ENCODE measurements around the gene RNF223. TPM values are rescaled to one million over a fixed set of nuclear protein-coding genes. Genes with fewer than 3 reads are reported as not detected.
A peak's percentile ranks its signal among the peaks of the same experiment; 100 is the strongest.

RNF223 gene
- total and polyA plus RNA-seq, 2 of the 13 experiments (the other 11 are each of a cell fraction or from before 2014, with no cell fraction given) = 0.03 TPM; not detected in 1

GRCh38 chr1:1115786-1116700 lies 41.9 kb upstream of the RNF223 start, which contains the start of gene C1orf159 (continued):
- TF ChIP-seq, protein P1, sequence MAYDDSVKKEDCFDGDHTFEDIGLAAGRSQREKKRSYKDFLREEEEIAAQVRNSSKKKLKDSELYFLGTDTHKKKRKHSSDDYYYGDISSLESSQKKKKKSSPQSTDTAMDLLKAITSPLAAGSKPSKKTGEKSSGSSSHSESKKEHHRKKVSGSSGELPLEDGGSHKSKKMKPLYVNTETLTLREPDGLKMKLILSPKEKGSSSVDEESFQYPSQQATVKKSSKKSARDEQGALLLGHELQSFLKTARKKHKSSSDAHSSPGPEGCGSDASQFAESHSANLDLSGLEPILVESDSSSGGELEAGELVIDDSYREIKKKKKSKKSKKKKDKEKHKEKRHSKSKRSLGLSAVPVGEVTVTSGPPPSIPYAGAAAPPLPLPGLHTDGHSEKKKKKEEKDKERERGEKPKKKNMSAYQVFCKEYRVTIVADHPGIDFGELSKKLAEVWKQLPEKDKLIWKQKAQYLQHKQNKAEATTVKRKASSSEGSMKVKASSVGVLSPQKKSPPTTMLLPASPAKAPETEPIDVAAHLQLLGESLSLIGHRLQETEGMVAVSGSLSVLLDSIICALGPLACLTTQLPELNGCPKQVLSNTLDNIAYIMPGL (CRISPR knock-in tag; IDR thresholded peaks at IDR 0.05; ENCODE audit: borderline replicate concordance in 1 of 2, low read depth in 1 of 2) = peak in 1 of 2 experiments; percentile 26; a peak in 1 of 4 replicates
- TF ChIP-seq XRCC5 (optimal IDR thresholded peaks at IDR 0.05; ENCODE audit: low read length) (no peak), ZFP37 (CRISPR knock-in tag; IDR thresholded peaks at IDR 0.05; ENCODE audit: borderline replicate concordance) (no peak), SNRNP70 (IDR thresholded peaks at IDR 0.05; ENCODE audit: low read depth, low read length) (no peak), EEA1 (CRISPR knock-in tag; IDR thresholded peaks at IDR 0.05; ENCODE audit: borderline replicate concordance) (no peak), KLF16 (CRISPR knock-in tag; IDR thresholded peaks at IDR 0.05) (peak in 1 of 2 experiments; percentile 81; a peak in 2 of 4 replicates), ISX (CRISPR knock-in tag; conservative IDR thresholded peaks at IDR 0.05) (no peak), POLR2A (IDR thresholded peaks at IDR 0.05; ENCODE audit: insufficient read depth in 1 of 2, low read depth in 2 of 2, low read length in 2 of 2) (no peak), ZNF432 (CRISPR knock-in tag; IDR thresholded peaks at IDR 0.05; ENCODE audit: borderline replicate concordance) (no peak), TSC22D2 (CRISPR knock-in tag; IDR thresholded peaks at IDR 0.05; ENCODE audit: borderline replicate concordance) (no peak), ZNF44 (CRISPR knock-in tag; IDR thresholded peaks at IDR 0.05) (0 out of 2 replicates have a peak, but pooled peaks have one; percentile 51), ZBTB33 (CRISPR knock-in tag; IDR thresholded peaks at IDR 0.05) (no peak), ARNT2 (CRISPR knock-in tag; IDR thresholded peaks at IDR 0.05; ENCODE audit: low read depth) (0 out of 2 replicates have a peak, but pooled peaks have one; percentile 31), ZNF326 (CRISPR knock-in tag; IDR thresholded peaks at IDR 0.05; ENCODE audit: borderline replicate concordance) (no peak), SRY (CRISPR knock-in tag; IDR thresholded peaks at IDR 0.05) (no peak; the same call in 1 of the 2 replicates), ZNF761 (CRISPR knock-in tag; conservative IDR thresholded peaks at IDR 0.05) (no peak), SOX13 (IDR thresholded peaks at IDR 0.05) (no peak), SOX13 (CRISPR knock-in tag; conservative IDR thresholded peaks at IDR 0.05 in 1 of 2, IDR thresholded peaks at IDR 0.05 in 1 of 2) (no peak; a peak in 1 of 4 replicates), JDP2 (CRISPR knock-in tag; IDR thresholded peaks at IDR 0.05; ENCODE audit: borderline replicate concordance) (no peak)
- TF ChIP-seq, protein P2, sequence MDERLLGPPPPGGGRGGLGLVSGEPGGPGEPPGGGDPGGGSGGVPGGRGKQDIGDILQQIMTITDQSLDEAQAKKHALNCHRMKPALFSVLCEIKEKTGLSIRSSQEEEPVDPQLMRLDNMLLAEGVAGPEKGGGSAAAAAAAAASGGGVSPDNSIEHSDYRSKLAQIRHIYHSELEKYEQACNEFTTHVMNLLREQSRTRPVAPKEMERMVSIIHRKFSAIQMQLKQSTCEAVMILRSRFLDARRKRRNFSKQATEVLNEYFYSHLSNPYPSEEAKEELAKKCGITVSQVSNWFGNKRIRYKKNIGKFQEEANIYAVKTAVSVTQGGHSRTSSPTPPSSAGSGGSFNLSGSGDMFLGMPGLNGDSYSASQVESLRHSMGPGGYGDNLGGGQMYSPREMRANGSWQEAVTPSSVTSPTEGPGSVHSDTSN (CRISPR knock-in tag; IDR thresholded peaks at IDR 0.05) = no peak
- TF ChIP-seq, protein P3, sequence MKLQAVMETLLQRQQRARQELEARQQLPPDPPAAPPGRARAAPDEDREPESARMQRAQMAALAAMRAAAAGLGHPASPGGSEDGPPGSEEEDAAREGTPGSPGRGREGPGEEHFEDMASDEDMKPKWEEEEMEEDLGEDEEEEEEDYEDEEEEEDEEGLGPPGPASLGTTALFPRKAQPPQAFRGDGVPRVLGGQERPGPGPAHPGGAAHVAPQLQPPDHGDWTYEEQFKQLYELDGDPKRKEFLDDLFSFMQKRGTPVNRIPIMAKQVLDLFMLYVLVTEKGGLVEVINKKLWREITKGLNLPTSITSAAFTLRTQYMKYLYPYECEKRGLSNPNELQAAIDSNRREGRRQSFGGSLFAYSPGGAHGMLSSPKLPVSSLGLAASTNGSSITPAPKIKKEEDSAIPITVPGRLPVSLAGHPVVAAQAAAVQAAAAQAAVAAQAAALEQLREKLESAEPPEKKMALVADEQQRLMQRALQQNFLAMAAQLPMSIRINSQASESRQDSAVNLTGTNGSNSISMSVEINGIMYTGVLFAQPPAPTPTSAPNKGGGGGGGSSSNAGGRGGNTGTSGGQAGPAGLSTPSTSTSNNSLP (IDR thresholded peaks at IDR 0.05; ENCODE audit: low read depth, low read length) = no peak
- TF ChIP-seq, protein P4, sequence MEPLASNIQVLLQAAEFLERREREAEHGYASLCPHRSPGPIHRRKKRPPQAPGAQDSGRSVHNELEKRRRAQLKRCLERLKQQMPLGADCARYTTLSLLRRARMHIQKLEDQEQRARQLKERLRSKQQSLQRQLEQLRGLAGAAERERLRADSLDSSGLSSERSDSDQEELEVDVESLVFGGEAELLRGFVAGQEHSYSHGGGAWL (CRISPR knock-in tag; IDR thresholded peaks at IDR 0.05) = no peak; the same call in 1 of the 2 replicates

Data from HepG2 (cell line).